Measurements from ENCODE around the gene TYW1. TPM values are rescaled to one million over a fixed set of nuclear protein-coding genes. Genes with fewer than 3 reads are reported as not detected.
A peak's percentile ranks its signal among the peaks of the same experiment; 100 is the strongest.
"Not testable (repeated sequence)": the region's sequence is repeated elsewhere in the genome, so short reads cannot be mapped to it uniquely, and the experiment has no call there.

TYW1 gene
- total RNA-seq, 1 donor from 2014 or later = 23.1 TPM

DNA sequence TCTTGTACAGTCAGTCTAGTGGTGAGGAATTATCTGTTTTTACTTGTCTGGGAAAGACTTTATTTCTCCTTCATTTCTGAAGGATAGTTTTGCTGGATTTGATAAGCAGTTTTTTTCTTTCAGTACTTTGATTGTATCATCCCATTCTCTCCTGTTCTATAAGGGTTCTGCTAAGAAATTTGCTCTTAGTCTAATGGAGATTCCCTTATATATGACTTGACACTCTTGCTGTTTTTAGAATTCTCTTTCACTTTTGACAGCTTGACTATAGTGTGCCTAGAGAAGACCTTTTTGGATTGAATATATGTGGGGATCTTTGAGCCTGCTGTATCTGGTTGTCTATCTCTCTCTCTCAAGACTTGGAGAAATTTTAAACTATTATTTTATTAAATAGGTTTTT, 157.7 kb downstream of the TYW1 start:
- not testable (repeated sequence) for H4K20me1 ChIP-seq (ENCODE audit: low read depth)

DNA sequence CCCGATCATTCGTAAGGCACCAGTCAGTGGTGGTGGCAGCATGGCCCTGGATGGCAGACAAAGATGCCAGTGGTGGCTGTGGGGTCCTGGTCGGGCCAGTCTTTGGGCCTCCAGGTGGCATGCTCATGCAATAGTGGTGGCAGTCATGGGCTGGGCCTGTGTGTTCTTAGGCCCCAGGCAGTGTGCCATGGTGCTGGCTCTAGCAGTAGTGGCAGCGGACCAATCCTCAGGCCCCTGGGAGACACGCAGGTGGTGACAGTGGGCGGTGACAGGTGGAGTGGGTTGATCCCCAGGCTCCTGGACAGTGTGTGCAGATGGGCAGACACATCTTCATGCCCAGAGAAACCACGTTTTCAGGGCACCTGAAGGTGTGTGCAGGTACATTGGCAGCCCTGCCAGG, 159.4 kb downstream of the TYW1 start:
- not testable (repeated sequence) for H3K27ac ChIP-seq, H3K27me3 ChIP-seq

More for the DNA sequence above, 157.7 kb downstream of the TYW1 start:
- H2AFZ ChIP-seq (replicated peaks); H3K79me2 ChIP-seq (ENCODE audit: low read depth); H3K27ac Mint-ChIP-seq; H3F3A ChIP-seq (ENCODE audit: low read depth); H3K27ac ChIP-seq; H3K4me3 Mint-ChIP-seq; H3K9ac ChIP-seq; H3K9me3 ChIP-seq (ENCODE audit: low read depth); H3K4me1 ChIP-seq; H3K4me3 ChIP-seq; DNase-seq (ENCODE audit: low spot score); H3K4me1 Mint-ChIP-seq; H3K27me3 ChIP-seq; H3K36me3 ChIP-seq; H3K4me2 ChIP-seq; H3K27me3 Mint-ChIP-seq (ENCODE audit: insufficient read depth, low read depth): not testable (repeated sequence)
- Mint-ChIP-seq H3K9me3 (peaks cover 12% of the 10 kb centered on the region), H3K36me3 (peaks cover 14% of the 10 kb centered on the region)

DNA sequence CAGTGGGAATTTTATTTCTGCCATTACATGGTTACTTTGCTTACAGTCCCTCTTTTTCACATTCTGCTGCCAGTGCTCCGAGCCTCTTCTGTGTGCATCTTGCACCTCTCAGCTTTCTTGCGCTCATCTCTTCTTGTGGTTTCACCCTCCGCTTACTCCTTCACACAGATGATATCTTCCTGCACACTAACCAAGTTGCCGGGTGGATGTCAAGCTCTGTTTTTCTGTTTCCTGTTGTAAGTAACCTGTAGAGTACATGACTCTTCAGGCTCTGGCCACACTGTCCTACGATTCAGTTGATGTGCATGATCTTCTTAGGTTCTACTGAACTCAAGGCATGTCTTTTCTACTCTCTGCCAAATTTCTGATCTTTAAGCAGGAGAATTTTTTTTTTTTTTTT, 166.7 kb downstream of the TYW1 start:
- H3K9me3 Mint-ChIP-seq = not testable (repeated sequence)

More for the DNA sequence above, 159.4 kb downstream of the TYW1 start:
- not testable (repeated sequence) for H3K4me1 ChIP-seq; H3K36me3 ChIP-seq; H3K4me2 ChIP-seq; H3K27ac Mint-ChIP-seq; H3K4me3 Mint-ChIP-seq; H3K9ac ChIP-seq; DNase-seq (ENCODE audit: low spot score); H2AFZ ChIP-seq (replicated peaks); H3K27me3 Mint-ChIP-seq (ENCODE audit: insufficient read depth, low read depth); H3F3A ChIP-seq (ENCODE audit: low read depth); H3K9me3 ChIP-seq (ENCODE audit: low read depth); H3K4me1 Mint-ChIP-seq; H3K79me2 ChIP-seq (ENCODE audit: low read depth); H4K20me1 ChIP-seq (ENCODE audit: low read depth); H3K4me3 ChIP-seq
- Mint-ChIP-seq H3K9me3 (peaks cover 12% of the 10 kb centered on the region), H3K36me3 (peaks cover 14% of the 10 kb centered on the region)

DNA sequence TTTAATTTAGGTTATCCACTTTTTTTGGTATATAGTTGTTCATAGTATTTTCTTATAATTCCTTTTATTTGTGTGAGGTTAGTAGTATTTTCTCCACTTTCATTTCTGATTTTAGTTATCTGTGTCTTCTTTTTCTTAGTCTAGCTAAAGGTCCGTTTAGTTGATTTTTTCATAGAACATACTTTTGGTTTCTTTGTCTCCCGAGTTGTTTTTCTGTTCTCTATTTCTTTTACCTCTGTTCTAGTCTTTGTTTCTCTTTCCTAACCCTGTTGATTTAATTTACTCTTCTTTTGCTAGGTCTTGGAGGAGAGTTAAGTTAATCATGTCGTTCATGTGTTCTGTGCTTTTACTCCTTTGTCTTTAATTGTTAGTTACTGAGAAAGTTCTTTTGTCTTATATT, 174.5 kb downstream of the TYW1 start:
- H3K27me3 ChIP-seq; H3F3A ChIP-seq (ENCODE audit: low read depth); H3K79me2 ChIP-seq (ENCODE audit: low read depth); H2AFZ ChIP-seq (replicated peaks); DNase-seq (ENCODE audit: low spot score); H3K4me1 ChIP-seq; H3K9me3 Mint-ChIP-seq; H3K27ac Mint-ChIP-seq; H3K4me2 ChIP-seq; H3K4me1 Mint-ChIP-seq; H3K27me3 Mint-ChIP-seq (ENCODE audit: insufficient read depth, low read depth); H3K36me3 ChIP-seq; H3K36me3 Mint-ChIP-seq; H3K9me3 ChIP-seq (ENCODE audit: low read depth); H3K4me3 ChIP-seq; H3K4me3 Mint-ChIP-seq; H4K20me1 ChIP-seq (ENCODE audit: low read depth); H3K9ac ChIP-seq: not testable (repeated sequence)
- H3K27ac ChIP-seq = peak overlapping the region; percentile 61

More for the DNA sequence above, 166.7 kb downstream of the TYW1 start:
- not testable (repeated sequence) for H3K27ac Mint-ChIP-seq; H3K4me3 Mint-ChIP-seq; H3K79me2 ChIP-seq (ENCODE audit: low read depth); H3K36me3 Mint-ChIP-seq; H3K36me3 ChIP-seq; H3K27me3 Mint-ChIP-seq (ENCODE audit: insufficient read depth, low read depth); H3K4me3 ChIP-seq; H3K9me3 ChIP-seq (ENCODE audit: low read depth); DNase-seq (ENCODE audit: low spot score); H3K27me3 ChIP-seq; H3F3A ChIP-seq (ENCODE audit: low read depth); H3K27ac ChIP-seq; H4K20me1 ChIP-seq (ENCODE audit: low read depth); H3K4me1 Mint-ChIP-seq; H3K4me2 ChIP-seq; H3K4me1 ChIP-seq; H2AFZ ChIP-seq (replicated peaks); H3K9ac ChIP-seq

GRCh38 chr7:67176730-67177129, 180.1 kb downstream of the TYW1 start:
- not testable (repeated sequence) for H3K27ac Mint-ChIP-seq; H3K4me1 ChIP-seq; H3K79me2 ChIP-seq (ENCODE audit: low read depth); H3K9me3 Mint-ChIP-seq; H3K4me2 ChIP-seq; H3K4me3 Mint-ChIP-seq; H3F3A ChIP-seq (ENCODE audit: low read depth); H3K4me1 Mint-ChIP-seq; H3K27ac ChIP-seq; H3K36me3 Mint-ChIP-seq; H3K9ac ChIP-seq; H3K9me3 ChIP-seq (ENCODE audit: low read depth); H3K27me3 Mint-ChIP-seq (ENCODE audit: insufficient read depth, low read depth); DNase-seq (ENCODE audit: low spot score); H3K36me3 ChIP-seq; H3K27me3 ChIP-seq; H3K4me3 ChIP-seq; H4K20me1 ChIP-seq (ENCODE audit: low read depth); H2AFZ ChIP-seq (replicated peaks)

- H3K27ac Mint-ChIP-seq, H3K9me3 Mint-ChIP-seq, H3K36me3 ChIP-seq: not testable (repeated sequence)
Measured at GRCh38 chr7:67178915-67179688, 182.5 kb downstream of the TYW1 start.

GRCh38 chr7:67182956-67183750, 186.5 kb downstream of the TYW1 start:
- not testable (repeated sequence) for H3K9me3 ChIP-seq (ENCODE audit: low read depth); H3K79me2 ChIP-seq (ENCODE audit: low read depth); H3K9me3 Mint-ChIP-seq; H3K27me3 Mint-ChIP-seq (ENCODE audit: insufficient read depth, low read depth); H3K4me3 Mint-ChIP-seq; H4K20me1 ChIP-seq (ENCODE audit: low read depth); H3K4me1 ChIP-seq; DNase-seq (ENCODE audit: low spot score); H3K4me3 ChIP-seq; H3K9ac ChIP-seq; H3K4me1 Mint-ChIP-seq; H3F3A ChIP-seq (ENCODE audit: low read depth); H3K27ac Mint-ChIP-seq; H3K27me3 ChIP-seq; H3K27ac ChIP-seq; H2AFZ ChIP-seq (replicated peaks); H3K36me3 ChIP-seq; H3K36me3 Mint-ChIP-seq; H3K4me2 ChIP-seq

More at GRCh38 chr7:67178915-67179688, 182.5 kb downstream of the TYW1 start:
- not testable (repeated sequence) for H3K4me1 Mint-ChIP-seq; H3K9ac ChIP-seq; H3K4me3 Mint-ChIP-seq; H4K20me1 ChIP-seq (ENCODE audit: low read depth); H3F3A ChIP-seq (ENCODE audit: low read depth); H3K9me3 ChIP-seq (ENCODE audit: low read depth); H3K27ac ChIP-seq; H3K4me3 ChIP-seq; H3K4me2 ChIP-seq; H3K27me3 ChIP-seq; H3K27me3 Mint-ChIP-seq (ENCODE audit: insufficient read depth, low read depth); H2AFZ ChIP-seq (replicated peaks); H3K79me2 ChIP-seq (ENCODE audit: low read depth); H3K36me3 Mint-ChIP-seq; H3K4me1 ChIP-seq
- DNase-seq (ENCODE audit: low spot score) = peak; percentile 4

Measured in neural progenitor cell (in vitro differentiated cells).